ENCODE data around the gene MVB12B.

The MVB12B gene

DNA sequence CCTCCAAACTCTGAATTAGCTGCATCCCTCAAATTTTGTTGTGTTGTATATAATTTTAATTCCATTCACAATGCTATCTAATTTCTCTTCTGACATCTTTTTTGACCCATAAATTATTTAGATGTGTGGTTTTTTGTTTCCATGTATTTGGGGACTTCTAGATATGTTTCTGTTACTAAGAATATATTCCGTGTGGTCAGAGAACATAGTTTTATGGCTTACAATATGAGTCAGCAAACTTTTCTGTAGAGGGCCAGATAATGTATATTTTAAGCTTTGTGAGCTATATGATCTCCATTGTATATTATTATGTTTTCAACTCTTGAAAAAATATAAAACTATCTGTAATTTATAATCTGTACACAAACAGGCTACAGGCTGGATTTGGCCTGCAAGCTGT, 33.4 kb downstream of the MVB12B start:
- TF ChIP-seq FOXM1 (IDR thresholded peaks at IDR 0.05; ENCODE audit: borderline replicate concordance, low read depth) (no peak), TCF12 (IDR thresholded peaks at IDR 0.05; ENCODE audit: low read depth) (no peak)

DNA sequence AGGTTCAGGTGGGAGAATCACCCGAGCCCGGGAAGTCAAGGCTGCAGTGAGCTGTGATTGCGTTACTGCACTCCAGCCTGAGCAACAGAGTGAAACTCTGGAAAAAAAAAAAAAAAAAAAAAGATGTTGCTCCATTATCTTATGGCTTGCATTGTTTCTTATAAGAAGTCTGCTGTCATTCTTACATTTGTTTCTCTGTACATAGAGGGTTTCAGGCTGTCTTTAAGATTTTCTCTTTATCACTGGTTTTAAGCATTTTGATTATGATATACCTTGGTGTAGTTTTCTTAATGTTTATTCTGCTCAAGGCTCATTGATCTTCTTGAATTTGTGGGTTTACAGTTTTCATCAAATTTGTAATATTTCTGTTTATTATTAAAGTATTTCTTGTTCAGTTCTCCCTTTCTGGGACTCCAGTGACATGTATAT, 35.2 kb downstream of the MVB12B start:
- TF ChIP-seq TCF12 (IDR thresholded peaks at IDR 0.05; ENCODE audit: low read depth) (no peak), NFIC (IDR thresholded peaks at IDR 0.05) (no peak), EP300 (IDR thresholded peaks at IDR 0.05; ENCODE audit: borderline replicate concordance) (no peak), TAF1 (IDR thresholded peaks at IDR 0.05; ENCODE audit: low read depth) (no peak), RAD21 (IDR thresholded peaks at IDR 0.05; ENCODE audit: low read depth) (no peak), CREB1 (IDR thresholded peaks at IDR 0.05; ENCODE audit: low read depth) (no peak), ZBTB7A (IDR thresholded peaks at IDR 0.05; ENCODE audit: low read depth) (no peak), CEBPB (IDR thresholded peaks at IDR 0.05) (no peak), YY1 (IDR thresholded peaks at IDR 0.05; ENCODE audit: low read depth) (no peak), TEAD4 (IDR thresholded peaks at IDR 0.05) (no peak), FOXM1 (IDR thresholded peaks at IDR 0.05; ENCODE audit: borderline replicate concordance, low read depth) (no peak), EGR1 (IDR thresholded peaks at IDR 0.05) (no peak)
- TF ChIP-seq, protein P1, sequence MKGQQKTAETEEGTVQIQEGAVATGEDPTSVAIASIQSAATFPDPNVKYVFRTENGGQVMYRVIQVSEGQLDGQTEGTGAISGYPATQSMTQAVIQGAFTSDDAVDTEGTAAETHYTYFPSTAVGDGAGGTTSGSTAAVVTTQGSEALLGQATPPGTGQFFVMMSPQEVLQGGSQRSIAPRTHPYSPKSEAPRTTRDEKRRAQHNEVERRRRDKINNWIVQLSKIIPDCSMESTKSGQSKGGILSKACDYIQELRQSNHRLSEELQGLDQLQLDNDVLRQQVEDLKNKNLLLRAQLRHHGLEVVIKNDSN (IDR thresholded peaks at IDR 0.05) = no peak
- TF ChIP-seq, protein P2, sequence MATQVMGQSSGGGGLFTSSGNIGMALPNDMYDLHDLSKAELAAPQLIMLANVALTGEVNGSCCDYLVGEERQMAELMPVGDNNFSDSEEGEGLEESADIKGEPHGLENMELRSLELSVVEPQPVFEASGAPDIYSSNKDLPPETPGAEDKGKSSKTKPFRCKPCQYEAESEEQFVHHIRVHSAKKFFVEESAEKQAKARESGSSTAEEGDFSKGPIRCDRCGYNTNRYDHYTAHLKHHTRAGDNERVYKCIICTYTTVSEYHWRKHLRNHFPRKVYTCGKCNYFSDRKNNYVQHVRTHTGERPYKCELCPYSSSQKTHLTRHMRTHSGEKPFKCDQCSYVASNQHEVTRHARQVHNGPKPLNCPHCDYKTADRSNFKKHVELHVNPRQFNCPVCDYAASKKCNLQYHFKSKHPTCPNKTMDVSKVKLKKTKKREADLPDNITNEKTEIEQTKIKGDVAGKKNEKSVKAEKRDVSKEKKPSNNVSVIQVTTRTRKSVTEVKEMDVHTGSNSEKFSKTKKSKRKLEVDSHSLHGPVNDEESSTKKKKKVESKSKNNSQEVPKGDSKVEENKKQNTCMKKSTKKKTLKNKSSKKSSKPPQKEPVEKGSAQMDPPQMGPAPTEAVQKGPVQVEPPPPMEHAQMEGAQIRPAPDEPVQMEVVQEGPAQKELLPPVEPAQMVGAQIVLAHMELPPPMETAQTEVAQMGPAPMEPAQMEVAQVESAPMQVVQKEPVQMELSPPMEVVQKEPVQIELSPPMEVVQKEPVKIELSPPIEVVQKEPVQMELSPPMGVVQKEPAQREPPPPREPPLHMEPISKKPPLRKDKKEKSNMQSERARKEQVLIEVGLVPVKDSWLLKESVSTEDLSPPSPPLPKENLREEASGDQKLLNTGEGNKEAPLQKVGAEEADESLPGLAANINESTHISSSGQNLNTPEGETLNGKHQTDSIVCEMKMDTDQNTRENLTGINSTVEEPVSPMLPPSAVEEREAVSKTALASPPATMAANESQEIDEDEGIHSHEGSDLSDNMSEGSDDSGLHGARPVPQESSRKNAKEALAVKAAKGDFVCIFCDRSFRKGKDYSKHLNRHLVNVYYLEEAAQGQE (IDR thresholded peaks at IDR 0.05; ENCODE audit: low read depth) = no peak
- TF ChIP-seq, protein P3, sequence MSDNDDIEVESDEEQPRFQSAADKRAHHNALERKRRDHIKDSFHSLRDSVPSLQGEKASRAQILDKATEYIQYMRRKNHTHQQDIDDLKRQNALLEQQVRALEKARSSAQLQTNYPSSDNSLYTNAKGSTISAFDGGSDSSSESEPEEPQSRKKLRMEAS (IDR thresholded peaks at IDR 0.05) = no peak

DNA sequence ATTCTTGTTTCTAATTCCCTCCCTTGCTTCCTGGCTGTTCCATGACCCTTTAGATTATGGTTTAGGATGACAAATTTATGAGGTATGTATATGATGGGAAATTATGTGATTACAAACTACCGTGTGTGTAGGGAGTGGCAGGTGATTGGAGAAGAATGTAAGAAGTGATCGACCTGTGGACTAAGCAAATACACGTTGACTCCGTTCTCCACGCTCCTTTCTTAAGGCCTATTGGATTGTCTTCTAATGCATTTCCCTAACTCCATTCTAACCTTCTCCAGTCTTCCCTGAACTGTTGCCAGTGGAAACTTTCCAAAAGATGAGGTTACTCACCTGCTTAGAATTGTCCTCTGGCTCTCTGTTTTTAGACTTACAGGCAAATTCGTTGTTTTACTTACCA, 36.6 kb downstream of the MVB12B start:
- no peak for TF ChIP-seq NFIC (IDR thresholded peaks at IDR 0.05)
- no peak for TF ChIP-seq YY1 (IDR thresholded peaks at IDR 0.05; ENCODE audit: low read depth)

DNA sequence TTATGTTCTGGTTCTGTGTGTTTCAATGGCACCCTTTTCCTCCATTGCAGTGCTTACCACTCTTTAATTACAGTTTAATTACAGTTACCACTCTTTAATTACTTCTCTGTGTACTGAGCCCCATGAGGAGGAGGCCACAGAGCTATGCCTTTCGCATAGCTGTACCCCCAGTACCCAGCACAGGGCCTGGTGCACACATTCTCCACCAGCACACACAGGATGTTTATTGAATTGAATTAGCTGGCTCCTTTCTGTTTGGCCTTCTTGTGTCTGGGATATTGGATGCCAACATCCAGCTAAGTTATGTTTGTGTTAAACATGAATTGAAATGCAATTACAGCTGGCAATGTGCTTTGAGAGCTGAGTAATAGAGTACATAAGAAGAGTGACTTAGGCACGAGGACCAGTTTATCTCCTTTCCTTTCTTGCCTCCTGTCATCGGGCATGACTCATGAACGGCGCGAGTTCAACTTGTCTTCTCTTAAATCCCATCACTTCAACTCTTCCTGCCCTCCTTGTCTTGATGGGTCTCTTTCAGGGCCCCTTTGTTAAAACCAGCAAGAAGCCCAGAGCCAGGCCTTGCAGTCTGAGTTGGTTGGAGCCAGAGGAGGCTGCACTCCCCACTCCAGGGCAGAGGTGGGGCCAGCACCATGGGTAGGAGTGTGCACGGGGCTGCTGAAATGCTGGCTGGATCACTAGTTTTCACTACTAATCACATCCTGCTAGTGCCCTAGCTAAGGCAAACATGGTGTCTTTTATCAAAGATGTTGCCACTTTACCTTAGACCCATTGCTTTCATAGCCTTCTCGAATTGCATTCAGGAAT, 37.4 kb downstream of the MVB12B start:
- TF ChIP-seq CREB1 (IDR thresholded peaks at IDR 0.05; ENCODE audit: low read depth) (no peak), TCF12 (IDR thresholded peaks at IDR 0.05; ENCODE audit: low read depth) (no peak), FOXM1 (IDR thresholded peaks at IDR 0.05; ENCODE audit: borderline replicate concordance, low read depth) (no peak), NFIC (IDR thresholded peaks at IDR 0.05) (no peak), CEBPB (IDR thresholded peaks at IDR 0.05) (no peak), TEAD4 (IDR thresholded peaks at IDR 0.05) (no peak), TAF1 (IDR thresholded peaks at IDR 0.05; ENCODE audit: low read depth) (no peak), YY1 (IDR thresholded peaks at IDR 0.05; ENCODE audit: low read depth) (no peak), EP300 (IDR thresholded peaks at IDR 0.05; ENCODE audit: borderline replicate concordance) (no peak), EGR1 (IDR thresholded peaks at IDR 0.05) (no peak), ZBTB7A (IDR thresholded peaks at IDR 0.05; ENCODE audit: low read depth) (no peak), RAD21 (IDR thresholded peaks at IDR 0.05; ENCODE audit: low read depth) (no peak)
- TF ChIP-seq, protein P1 (IDR thresholded peaks at IDR 0.05) = no peak
- TF ChIP-seq, protein P2 (IDR thresholded peaks at IDR 0.05; ENCODE audit: low read depth) = no peak
- TF ChIP-seq, protein P3 (IDR thresholded peaks at IDR 0.05) = no peak

DNA sequence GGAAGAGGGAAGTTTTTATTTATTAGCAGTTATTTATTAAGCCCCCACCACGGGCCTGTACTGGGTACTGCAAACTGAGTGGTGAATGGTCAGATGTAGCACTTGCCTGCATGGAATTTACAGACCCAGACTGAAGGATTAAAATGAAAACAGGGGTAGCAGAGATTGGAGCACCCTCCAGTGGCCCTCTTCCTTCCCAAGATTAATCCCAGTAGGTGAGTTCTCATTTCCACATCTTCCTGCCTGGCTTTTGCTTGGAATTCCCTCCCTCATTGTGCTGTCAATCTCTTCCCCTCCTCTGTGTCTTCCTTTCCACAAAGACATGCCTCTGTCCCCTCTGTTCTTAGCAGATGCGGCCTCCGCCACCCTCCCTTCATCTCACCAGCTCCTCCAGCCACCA, 39.2 kb downstream of the MVB12B start:
- TF ChIP-seq NFIC (IDR thresholded peaks at IDR 0.05) (no peak), TEAD4 (IDR thresholded peaks at IDR 0.05) (no peak), CREB1 (IDR thresholded peaks at IDR 0.05; ENCODE audit: low read depth) (no peak), YY1 (IDR thresholded peaks at IDR 0.05; ENCODE audit: low read depth) (no peak), TCF12 (IDR thresholded peaks at IDR 0.05; ENCODE audit: low read depth) (no peak), FOXM1 (IDR thresholded peaks at IDR 0.05; ENCODE audit: borderline replicate concordance, low read depth) (no peak), CEBPB (IDR thresholded peaks at IDR 0.05) (no peak), RAD21 (IDR thresholded peaks at IDR 0.05; ENCODE audit: low read depth) (no peak), EP300 (IDR thresholded peaks at IDR 0.05; ENCODE audit: borderline replicate concordance) (no peak), TAF1 (IDR thresholded peaks at IDR 0.05; ENCODE audit: low read depth) (no peak), EGR1 (IDR thresholded peaks at IDR 0.05) (no peak), ZBTB7A (IDR thresholded peaks at IDR 0.05; ENCODE audit: low read depth) (no peak)
- TF ChIP-seq, protein P2 (IDR thresholded peaks at IDR 0.05; ENCODE audit: low read depth) = no peak
- TF ChIP-seq, protein P3 (IDR thresholded peaks at IDR 0.05) = no peak
- TF ChIP-seq, protein P1 (IDR thresholded peaks at IDR 0.05) = no peak

All from Ishikawa (cell line).